ENCODE data around the gene STAT5A.
A peak's percentile ranks its signal among the peaks of the same experiment; 100 is the strongest.
"Not testable (repeated sequence)": the region's sequence is repeated elsewhere in the genome, so short reads cannot be mapped to it uniquely, and the experiment has no call there.

STAT5A gene

DNA sequence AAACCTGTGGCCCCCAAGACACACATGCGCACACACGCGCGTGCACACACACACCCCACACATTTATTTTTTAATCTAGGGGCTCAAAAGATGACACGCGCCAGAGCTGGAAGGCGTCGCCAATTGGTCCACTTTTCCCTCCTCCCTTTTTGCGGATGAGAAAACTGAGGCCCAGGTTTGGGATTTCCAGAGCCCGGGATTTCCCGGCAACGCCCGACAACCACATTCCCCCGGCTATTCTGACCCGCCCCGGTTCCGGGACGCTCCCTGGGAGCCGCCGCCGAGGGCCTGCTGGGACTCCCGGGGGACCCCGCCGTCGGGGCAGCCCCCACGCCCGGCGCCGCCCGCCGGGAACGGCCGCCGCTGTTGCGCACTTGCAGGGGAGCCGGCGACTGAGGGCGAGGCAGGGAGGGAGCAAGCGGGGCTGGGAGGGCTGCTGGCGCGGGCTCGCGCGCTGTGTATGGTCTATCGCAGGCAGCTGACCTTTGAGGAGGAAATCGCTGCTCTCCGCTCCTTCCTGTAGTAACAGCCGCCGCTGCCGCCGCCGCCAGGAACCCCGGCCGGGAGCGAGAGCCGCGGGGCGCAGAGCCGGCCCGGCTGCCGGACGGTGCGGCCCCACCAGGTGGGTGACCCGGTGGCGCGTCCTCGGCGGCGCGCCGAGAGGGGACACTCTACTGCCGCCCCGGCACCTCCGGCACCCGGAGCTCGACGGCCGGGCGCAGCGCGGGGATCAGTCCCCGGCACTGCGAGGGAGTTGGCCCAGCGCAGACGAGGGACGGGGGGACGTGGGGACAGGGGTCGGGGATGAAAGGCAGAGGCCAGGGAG, at the start of gene STAT5A:
Gene STAT5A (plus strand): TSS at position 522 of the 826 bp plus-strand sequence. CDS start 914 bp downstream, outside the sequence.
- TF ChIP-seq POLR2A (IDR thresholded peaks at IDR 0.05; ENCODE audit: low read depth, low read length) = no peak
- FAIRE-seq (no peak), DNase-seq (ENCODE audit: insufficient read length, low spot score) (no peak)

DNA sequence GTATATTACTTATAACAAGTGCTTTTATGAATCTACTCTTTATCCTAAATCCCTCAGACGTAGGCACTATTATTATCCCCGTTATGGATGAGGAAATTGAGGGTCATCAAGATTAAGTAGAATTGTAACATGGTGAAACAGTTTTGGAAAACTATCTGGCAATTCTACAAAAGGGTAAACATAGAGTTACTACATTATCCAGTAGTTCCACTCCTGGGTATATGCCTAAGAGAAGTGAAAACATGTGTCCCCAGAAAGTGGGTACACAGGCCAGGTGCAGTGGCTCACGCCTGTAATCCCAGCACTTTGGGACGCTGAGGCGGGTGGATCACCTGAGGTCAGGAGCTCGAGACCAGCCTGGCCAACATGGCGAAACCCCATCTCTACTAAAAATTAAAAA, 48.7 kb upstream of the STAT5A start:
- DNase-seq (ENCODE audit: insufficient read length, low spot score); FAIRE-seq: not testable (repeated sequence)

DNA sequence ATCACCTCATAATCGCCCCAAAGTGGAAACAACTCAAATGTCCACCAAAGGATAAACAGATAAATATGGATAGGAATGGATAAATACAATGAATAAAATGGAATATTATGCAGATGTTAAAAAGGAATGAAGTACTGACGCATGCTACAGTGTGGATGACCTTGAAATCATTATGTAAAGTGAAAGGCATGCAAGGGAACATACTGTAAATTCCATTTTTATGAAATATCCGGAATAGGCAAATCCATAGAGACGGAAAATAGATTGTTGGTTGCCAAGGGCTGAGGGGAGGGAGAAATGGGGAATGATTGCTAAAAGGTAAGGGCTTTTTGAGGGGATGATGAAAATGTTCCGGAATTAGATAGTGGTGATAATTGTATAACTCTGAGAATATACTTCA, 48.1 kb upstream of the STAT5A start:
- TF ChIP-seq POLR2A (IDR thresholded peaks at IDR 0.05; ENCODE audit: low read depth, low read length) = no peak
- FAIRE-seq (no peak), DNase-seq (ENCODE audit: insufficient read length, low spot score) (no peak)

DNA sequence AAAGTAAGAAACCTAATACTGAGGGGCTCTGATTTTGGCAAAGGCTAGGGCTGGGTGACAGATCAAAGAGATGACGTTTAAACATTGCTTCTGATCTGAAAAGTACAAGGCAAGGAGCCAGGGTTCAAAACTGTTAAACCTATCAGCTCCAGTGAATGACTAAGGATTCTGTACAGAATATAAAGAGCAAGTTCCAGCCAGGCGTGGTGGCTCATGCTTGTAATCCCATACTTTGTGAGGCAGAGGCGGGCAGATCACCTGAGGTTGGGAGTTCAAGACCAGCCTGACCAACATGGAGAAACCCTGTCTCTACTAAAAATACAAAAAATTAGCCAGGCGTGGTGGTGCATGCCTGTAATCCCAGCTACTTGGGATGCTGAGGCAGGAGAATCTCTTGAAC, 47.4 kb upstream of the STAT5A start:
- not testable (repeated sequence) for DNase-seq (ENCODE audit: insufficient read length, low spot score); FAIRE-seq

DNA sequence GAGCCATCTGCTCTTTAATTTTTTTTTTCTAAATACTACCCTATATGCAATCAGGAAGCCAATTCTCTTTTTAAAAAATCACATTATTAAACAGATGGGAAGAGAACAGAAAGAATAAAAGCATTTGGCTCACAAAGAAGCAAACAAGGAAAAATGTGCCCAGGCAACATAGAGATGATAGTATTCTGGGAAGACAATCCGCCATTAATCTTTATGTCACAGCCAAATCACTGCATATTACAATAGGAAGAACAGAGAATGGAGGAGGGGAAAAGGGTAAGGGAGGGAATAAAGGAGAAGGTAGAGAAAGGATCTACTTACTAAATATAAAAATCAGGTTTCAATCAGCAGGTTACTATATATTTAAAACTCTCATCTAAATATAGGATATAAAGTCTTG, 46.4 kb upstream of the STAT5A start:
- no peak for FAIRE-seq
- TF ChIP-seq POLR2A (IDR thresholded peaks at IDR 0.05; ENCODE audit: low read depth, low read length) = no peak
- no peak for DNase-seq (ENCODE audit: insufficient read length, low spot score)

DNA sequence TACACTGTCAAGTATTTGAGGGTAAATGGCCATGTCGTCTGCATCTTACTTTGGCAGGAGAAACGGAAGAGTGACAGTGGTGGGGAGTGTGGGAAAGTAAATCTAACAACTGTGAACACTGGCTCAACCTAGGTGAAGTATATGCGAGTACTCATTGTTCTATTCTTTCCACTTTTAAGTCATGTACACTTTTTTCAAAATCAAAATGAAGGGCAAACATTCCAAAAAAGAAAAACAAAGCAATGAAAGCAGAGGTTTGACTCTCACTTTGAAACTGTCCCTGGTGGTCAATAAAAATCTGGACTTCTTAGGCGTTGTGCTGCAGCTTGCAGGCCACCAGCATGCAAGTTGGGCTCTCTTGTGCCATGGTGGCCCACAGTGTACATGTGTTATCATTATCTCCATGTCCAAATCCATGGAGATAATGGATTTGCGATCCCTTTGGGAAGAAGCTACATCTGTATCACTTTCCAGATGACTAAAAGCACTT, 44.8 kb upstream of the STAT5A start:
- no peak for TF ChIP-seq POLR2A (IDR thresholded peaks at IDR 0.05; ENCODE audit: low read depth, low read length)
- DNase-seq (ENCODE audit: insufficient read length, low spot score) (no peak), FAIRE-seq (no peak)

DNA sequence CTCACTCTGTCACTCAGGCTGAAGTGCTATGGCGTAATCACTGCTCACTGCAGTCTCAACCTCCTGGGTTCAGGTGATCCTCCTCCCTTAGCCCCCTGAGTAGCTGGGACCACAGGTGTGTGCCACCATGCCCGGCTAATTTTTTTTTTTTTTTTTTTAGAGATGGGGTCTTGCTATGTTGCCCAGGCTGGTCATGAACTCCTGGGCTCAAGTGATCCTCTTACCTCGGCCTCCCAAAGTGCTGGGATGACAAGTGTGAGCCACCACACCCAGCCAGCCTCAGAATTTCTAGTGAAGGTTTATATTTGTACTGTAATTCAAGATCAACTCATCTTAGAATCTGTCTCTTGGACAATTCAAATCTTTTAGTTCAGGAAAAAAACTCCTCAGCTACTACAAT, 44.2 kb upstream of the STAT5A start:
- DNase-seq (ENCODE audit: insufficient read length, low spot score); FAIRE-seq: not testable (repeated sequence)

DNA sequence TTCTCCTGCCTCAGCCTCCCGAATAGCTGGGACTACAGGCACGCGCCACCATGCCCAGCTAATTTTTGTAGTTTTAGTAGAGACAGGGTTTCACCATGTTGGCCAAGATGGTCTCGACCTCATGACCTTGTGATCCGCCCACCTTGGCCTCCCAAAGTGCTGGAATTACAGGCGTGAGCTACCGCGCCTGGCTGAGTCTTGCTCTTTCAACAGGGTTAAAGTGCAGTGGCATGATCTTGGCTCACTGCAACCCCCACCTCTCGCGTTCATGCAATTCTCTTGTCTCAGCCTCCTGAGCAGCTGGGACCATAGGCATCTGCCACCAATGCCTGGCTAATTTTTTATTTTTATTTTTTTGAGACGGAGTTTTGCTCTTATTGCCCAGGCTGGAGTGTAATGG, 43.1 kb upstream of the STAT5A start:
- FAIRE-seq; DNase-seq (ENCODE audit: insufficient read length, low spot score): not testable (repeated sequence)

DNA sequence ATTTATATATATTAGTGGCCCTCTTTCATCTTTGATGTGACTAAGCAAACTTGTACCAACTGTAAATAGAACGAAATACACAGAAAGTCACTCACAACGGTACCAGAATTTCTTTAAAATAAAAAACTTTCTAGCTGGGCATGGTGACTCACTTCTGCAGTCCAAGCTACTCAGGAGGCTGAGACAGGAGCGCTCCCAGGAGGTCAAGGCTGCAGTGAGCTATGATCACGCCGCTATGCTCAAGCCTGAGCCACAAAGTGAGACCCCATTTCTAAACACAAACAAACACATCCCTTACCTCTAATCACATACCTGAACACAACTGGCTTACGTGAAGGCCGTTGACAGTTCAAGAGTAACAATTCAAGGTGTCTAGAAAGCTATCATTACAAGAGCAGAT, 41.8 kb upstream of the STAT5A start:
- no peak for FAIRE-seq
- no peak for TF ChIP-seq POLR2A (IDR thresholded peaks at IDR 0.05; ENCODE audit: low read depth, low read length)

DNA sequence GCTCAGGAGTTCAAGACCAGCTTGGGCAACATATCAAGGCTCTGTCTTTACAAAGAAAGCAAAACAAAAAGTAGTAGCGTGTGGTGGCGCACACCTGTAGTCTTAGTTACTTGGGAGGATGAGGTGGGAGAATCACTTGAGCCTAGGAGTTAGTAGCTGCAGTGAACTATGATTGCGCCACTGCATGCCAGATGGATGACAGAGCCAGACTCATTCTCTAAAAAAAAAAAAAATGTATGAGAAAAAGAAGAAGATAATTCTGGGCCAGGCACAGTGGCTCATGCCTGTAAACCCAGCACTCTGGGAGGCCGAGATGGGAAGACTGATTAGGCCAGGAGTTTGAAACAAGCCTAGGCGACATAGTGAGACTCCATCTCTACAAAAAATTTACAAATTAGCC, 40.6 kb upstream of the STAT5A start:
- FAIRE-seq = no peak
- DNase-seq (ENCODE audit: insufficient read length, low spot score) = no peak
- TF ChIP-seq POLR2A (IDR thresholded peaks at IDR 0.05; ENCODE audit: low read depth, low read length) = no peak

More for the DNA sequence above, 41.8 kb upstream of the STAT5A start:
- no peak for DNase-seq (ENCODE audit: insufficient read length, low spot score)

DNA sequence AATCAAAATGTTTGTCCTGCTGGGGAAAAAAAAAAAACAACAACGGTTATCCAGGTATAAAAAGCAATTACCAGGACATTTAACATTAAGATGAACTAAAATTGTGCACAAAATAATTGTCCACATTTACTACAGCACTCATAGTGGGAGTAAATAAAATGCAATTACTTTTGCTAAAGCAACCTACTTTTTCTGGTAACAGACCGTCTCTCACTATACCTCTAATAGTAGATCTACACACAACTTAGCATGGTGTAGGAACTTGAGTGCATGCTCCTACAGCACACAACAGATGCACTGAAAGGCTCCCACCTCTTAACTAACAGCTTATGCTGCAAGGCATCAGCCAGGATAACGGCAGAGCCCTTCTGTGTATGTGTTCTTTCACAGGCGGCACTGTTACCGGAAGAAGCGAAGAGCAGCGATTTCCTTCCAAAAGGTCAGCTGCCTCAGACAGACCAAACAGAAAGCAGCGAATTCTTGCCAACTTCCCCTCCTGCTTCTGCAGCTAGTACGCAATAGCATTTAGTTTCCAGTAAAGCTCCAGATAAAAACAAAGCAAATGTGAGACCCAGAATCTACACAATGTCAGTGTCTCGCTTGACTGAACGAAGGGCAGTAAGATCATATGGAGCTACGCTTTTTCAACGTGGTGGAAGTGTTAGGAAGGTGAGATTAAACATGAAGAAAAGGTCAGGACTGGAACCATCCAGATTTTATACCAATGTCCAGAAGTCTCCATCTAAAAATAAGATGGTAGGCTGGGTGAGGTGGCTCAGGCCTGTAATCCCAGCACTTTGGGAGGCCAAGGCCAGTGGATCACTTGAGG, 39.7 kb upstream of the STAT5A start:
- no peak for FAIRE-seq
- no peak for DNase-seq (ENCODE audit: insufficient read length, low spot score)

DNA sequence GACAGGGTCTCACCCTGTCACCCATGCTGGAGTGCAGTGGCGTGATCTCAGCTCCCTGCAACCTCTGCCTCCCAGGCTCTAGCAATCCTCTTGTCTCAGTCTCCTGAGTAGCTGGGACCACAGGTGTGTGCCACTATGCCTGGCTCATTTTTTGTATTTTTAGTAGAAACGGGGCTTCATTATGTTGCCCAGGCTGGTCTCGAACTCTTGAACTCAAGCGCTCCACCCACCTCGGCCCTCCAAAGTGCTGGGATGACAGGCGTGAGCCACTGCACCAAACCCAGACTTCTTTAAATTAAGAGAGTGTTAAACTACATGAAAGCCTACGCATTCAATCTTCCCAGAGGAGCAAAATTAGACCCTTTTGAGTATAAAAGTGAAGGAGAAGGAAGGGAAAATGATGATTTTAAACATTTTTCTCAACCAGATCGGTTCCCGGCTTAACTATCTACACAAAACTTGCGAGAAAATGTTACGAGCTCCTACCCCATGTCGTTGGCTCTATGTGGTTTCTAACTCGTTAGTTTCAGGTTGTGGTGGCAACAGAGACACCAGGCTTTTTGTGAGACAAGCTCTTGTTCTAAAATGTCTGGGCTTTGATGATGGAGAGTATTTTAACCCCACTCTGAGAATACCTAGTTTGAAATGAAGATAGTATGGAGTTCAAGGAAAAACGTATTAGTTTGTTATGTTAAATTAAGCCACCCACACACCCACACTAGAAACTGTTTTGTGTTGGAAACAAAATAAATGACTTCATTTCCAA, 38.4 kb upstream of the STAT5A start:
- FAIRE-seq (no peak), DNase-seq (ENCODE audit: insufficient read length, low spot score) (no peak)
- TF ChIP-seq POLR2A (IDR thresholded peaks at IDR 0.05; ENCODE audit: low read depth, low read length) = no peak

More for the DNA sequence above, 39.7 kb upstream of the STAT5A start:
- peak; percentile 34; the same call in 1 of the 2 replicates for TF ChIP-seq POLR2A (IDR thresholded peaks at IDR 0.05; ENCODE audit: low read depth, low read length)

DNA sequence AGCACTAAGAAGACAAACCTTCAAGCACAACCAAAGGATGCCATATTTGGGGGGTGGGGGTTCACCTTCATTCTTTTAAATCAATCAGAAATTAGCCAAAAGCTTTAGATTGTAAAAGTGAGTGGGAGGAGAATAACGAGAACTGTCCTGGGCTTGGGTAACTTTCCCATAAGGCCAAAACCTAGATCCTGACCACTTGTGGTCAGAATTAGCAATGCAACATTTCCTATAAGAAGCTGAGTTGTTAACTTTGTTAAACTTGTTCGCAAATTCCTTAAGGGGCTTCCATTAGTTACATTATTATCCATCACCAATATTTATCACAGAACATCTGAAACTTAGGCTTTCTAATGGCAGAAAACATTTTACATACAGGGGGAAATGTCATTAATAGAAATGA, 37.2 kb upstream of the STAT5A start:
- FAIRE-seq = no peak
- DNase-seq (ENCODE audit: insufficient read length, low spot score) = no peak
- no peak for TF ChIP-seq POLR2A (IDR thresholded peaks at IDR 0.05; ENCODE audit: low read depth, low read length)

Measured in H54 (cell line).